GM12891 (cell line): ENCODE measurements around the gene UGT1A8.

Experiments used
- DNase-seq: peaks from one replicate; pipeline ENCODE4 v3.0.0; 2011; ENCODE audit warnings: low spot score; ENCODE audit not compliant: insufficient read length
- FAIRE-seq: peaks from 2 replicates; lab custom pipeline; 2011; peaks lifted over from hg19 to GRCh38; lab: Jason Lieb, UNC
- PAX5 ChIP-seq: IDR thresholded peaks from 2 replicates; pipeline ENCODE4 v1.6.1; 2011; ENCODE audit warnings: low read length, moderate library complexity, mild to moderate bottlenecking; ENCODE audit not compliant: insufficient read depth, severe bottlenecking
- POLR2A ChIP-seq: IDR thresholded peaks from 2 replicates; pipeline ENCODE4 v1.6.1; 2011; ENCODE audit warnings: low read depth, low read length, control low read depth
- POLR2AphosphoS5 ChIP-seq: IDR thresholded peaks from 2 replicates; pipeline ENCODE4 v1.6.1; 2011; ENCODE audit warnings: low read depth, low read length, control low read depth
- POU2F2 ChIP-seq: IDR thresholded peaks from 2 replicates; pipeline ENCODE4 v1.6.1; 2011; ENCODE audit warnings: low read depth, mild to moderate bottlenecking, control low read depth, low read length, moderate library complexity
- SPI1 ChIP-seq: IDR thresholded peaks from 2 replicates; pipeline ENCODE4 v1.6.1; 2011; ENCODE audit warnings: low read depth, low read length, control low read depth
- TAF1 ChIP-seq: IDR thresholded peaks from 2 replicates; pipeline ENCODE4 v1.6.1; 2011; ENCODE audit warnings: low read depth, low read length, control low read depth

UGT1A8 gene

GRCh38 chr2:233822101-233822771 lies 204.8 kb downstream of the UGT1A8 start:
- TF ChIP-seq SPI1 (no peak), POU2F2 (no peak), POLR2AphosphoS5 (no peak), PAX5 (no peak), TAF1 (no peak), POLR2A (no peak)
- no peak for DNase-seq
- FAIRE-seq = no peak
